ENCODE results near the gene WDR82. TPM values are rescaled to one million over a fixed set of nuclear protein-coding genes. Genes with fewer than 3 reads are reported as not detected.
A peak's percentile ranks its signal among the peaks of the same experiment; 100 is the strongest.

Gene WDR82
- total RNA-seq, 4 donors from 2014 or later = 14.6 to 44.9 (median 40.8) TPM

DNA sequence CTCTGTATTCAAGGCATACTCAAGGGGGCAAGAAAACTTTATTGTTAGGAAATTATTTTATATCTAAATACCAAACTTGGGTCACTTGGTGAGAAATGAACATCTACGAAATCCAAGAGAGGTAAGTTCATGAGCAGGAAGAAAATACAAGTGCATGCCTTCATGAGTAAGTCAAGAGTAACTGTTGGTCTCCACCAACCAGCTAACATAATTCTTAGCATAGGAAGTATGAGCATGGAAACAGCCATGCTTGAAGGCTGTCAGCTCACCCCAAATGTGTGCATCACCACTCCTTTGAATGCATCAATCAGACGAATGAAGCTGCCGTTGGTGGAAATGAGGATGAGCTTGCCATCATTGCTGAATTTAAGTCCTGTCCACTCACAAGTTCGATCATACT, 19.0 kb downstream of the WDR82 start:
- TF ChIP-seq POLR2A (IDR thresholded peaks at IDR 0.05) (no peak), EP300 (IDR thresholded peaks at IDR 0.05; ENCODE audit: low read depth) (no peak), POLR2AphosphoS5 (IDR thresholded peaks at IDR 0.05) (no peak)
- TF ChIP-seq, protein P1, sequence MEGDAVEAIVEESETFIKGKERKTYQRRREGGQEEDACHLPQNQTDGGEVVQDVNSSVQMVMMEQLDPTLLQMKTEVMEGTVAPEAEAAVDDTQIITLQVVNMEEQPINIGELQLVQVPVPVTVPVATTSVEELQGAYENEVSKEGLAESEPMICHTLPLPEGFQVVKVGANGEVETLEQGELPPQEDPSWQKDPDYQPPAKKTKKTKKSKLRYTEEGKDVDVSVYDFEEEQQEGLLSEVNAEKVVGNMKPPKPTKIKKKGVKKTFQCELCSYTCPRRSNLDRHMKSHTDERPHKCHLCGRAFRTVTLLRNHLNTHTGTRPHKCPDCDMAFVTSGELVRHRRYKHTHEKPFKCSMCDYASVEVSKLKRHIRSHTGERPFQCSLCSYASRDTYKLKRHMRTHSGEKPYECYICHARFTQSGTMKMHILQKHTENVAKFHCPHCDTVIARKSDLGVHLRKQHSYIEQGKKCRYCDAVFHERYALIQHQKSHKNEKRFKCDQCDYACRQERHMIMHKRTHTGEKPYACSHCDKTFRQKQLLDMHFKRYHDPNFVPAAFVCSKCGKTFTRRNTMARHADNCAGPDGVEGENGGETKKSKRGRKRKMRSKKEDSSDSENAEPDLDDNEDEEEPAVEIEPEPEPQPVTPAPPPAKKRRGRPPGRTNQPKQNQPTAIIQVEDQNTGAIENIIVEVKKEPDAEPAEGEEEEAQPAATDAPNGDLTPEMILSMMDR (IDR thresholded peaks at IDR 0.05) = no peak
- WGBS, 2 donors (ENCODE audit: low coverage in 1 of 2) = 75 to 92% methylated on average over 2 to 4 of the region's 4 CpGs

DNA sequence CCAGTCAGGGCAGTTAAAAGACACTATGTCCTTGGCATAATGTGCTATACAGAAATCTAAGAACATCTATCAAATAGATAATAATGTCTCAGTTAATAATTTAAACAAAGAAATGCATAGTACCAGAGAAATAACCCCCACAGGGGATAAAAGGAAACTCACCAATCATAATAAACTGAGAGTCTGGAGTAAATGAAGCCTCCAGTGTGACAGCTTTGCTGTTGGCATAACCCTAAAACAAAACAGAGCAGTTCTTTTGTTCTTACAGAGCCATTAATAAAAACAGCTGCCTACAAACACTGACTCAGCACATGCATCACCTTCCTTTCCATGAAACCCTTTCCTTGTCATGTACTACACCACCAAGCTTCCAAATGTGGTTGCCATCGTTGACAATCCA, 19.4 kb downstream of the WDR82 start:
- Histone ChIP-seq H3K9me3 (no peaks in the 10 kb centered on the region), H3K4me3 (no peak overlapping the region), H3K36me3 (peaks cover 0 to 95% (median 45%) of the 10 kb centered on the region in 4 donors), H3K27ac (no peak overlapping the region), H3K4me1 (peaks cover 0 to 14% (median under 1%) of the 10 kb centered on the region in 4 donors), H3K27me3 (no peaks in the 10 kb centered on the region)
- in situ Hi-C loops (cut with MboI; ENCODE audit: low pct_ligation_motif_present in 1 of 4, low pct_unique_long_range_greater_than_20kb in 1 of 4, low sequenced_read_pairs in 3 of 4) = no loop called here
- 67 to 79% methylated on average over 1 of the region's 1 CpG for WGBS, 2 donors (ENCODE audit: low coverage in 1 of 2)
- intact Hi-C loops (cut with DNase I; ENCODE audit: low total_unique reads) = no loop called here
- DNase-seq = no peak
- TF ChIP-seq POLR2A (IDR thresholded peaks at IDR 0.05) (no peak), EP300 (IDR thresholded peaks at IDR 0.05; ENCODE audit: low read depth) (no peak), POLR2AphosphoS5 (IDR thresholded peaks at IDR 0.05) (peak in 1 of 3 donors; percentile 22)
- TF ChIP-seq, protein P1 (IDR thresholded peaks at IDR 0.05) = no peak

More for the DNA sequence above, 19.0 kb downstream of the WDR82 start:
- intact Hi-C loops (cut with DNase I; ENCODE audit: low total_unique reads) (no loop called here), in situ Hi-C loops (cut with MboI; ENCODE audit: low pct_ligation_motif_present in 1 of 4, low pct_unique_long_range_greater_than_20kb in 1 of 4, low sequenced_read_pairs in 3 of 4) (no loop called here)
- no peaks in the 10 kb centered on the region for H3K27me3 ChIP-seq
- no peak for DNase-seq
- peaks cover 0 to 96% (median 47%) of the 10 kb centered on the region in 4 donors for H3K36me3 ChIP-seq
- no peak overlapping the region for H3K27ac ChIP-seq
- H3K4me1 ChIP-seq = peaks cover 0 to 10% (median 0%) of the 10 kb centered on the region in 4 donors
- H3K9me3 ChIP-seq = no peaks in the 10 kb centered on the region
- H3K4me3 ChIP-seq = no peak overlapping the region

DNA sequence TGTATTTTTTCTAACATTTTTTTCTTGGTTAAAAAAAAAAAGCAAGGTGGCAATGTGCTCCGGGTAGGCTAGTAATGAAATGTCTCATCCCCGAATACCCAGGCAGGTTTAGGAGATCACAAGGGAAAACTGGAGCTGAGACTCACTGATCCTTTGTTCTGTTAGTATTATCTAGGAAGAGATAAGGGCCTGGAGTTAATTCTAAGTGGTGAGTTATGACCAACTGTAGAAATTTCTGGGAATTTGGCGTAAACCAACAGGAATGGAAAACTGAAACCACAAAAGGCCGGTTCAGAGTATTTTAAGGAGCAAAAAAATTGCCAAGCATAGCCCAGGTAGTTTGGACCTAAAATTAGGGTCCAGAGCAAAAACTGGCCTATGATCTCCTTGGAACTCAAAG, 20.5 kb downstream of the WDR82 start:
- H3K36me3 ChIP-seq = peaks cover 0 to 83% (median 39%) of the 10 kb centered on the region in 4 donors
- TF ChIP-seq EP300 (IDR thresholded peaks at IDR 0.05; ENCODE audit: low read depth) = no peak
- TF ChIP-seq POLR2A (IDR thresholded peaks at IDR 0.05) = no peak
- TF ChIP-seq, protein P1 (IDR thresholded peaks at IDR 0.05) = no peak
- no peak for TF ChIP-seq POLR2AphosphoS5 (IDR thresholded peaks at IDR 0.05)
- H3K9me3 ChIP-seq = no peaks in the 10 kb centered on the region
- no peak overlapping the region for H3K4me3 ChIP-seq
- 82 to 89% methylated on average over 3 to 4 of the region's 4 CpGs for WGBS, 2 donors (ENCODE audit: low coverage in 1 of 2)
- peaks cover 0 to 17% (median 6%) of the 10 kb centered on the region in 4 donors for H3K4me1 ChIP-seq
- intact Hi-C loops (cut with DNase I; ENCODE audit: low total_unique reads) = no loop called here
- no peak for DNase-seq
- H3K27ac ChIP-seq = no peak overlapping the region
- in situ Hi-C loops (cut with MboI; ENCODE audit: low pct_ligation_motif_present in 1 of 4, low pct_unique_long_range_greater_than_20kb in 1 of 4, low sequenced_read_pairs in 3 of 4) = no loop called here
- no peaks in the 10 kb centered on the region for H3K27me3 ChIP-seq

DNA sequence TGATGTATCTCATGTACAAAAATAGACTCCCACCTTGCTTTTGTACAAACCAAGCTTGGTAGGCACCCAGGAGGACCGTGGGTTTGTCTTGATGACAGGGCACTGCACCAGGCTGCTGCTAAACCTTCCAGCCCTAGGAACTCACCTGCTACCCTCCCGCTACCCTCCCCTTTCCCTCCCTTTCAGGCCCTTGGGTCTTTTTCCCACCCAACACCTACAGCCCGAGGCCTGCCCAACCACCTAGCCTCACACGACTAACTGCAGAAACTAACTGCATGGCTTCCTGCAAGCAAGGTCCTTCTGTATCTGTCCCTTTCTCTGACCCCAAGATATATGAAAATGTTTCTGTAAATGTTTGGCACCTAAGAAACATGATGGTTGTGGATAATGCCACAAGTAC, 21.8 kb downstream of the WDR82 start:
- TF ChIP-seq EP300 (IDR thresholded peaks at IDR 0.05; ENCODE audit: low read depth) (no peak), POLR2A (IDR thresholded peaks at IDR 0.05) (no peak), POLR2AphosphoS5 (IDR thresholded peaks at IDR 0.05) (no peak)
- TF ChIP-seq, protein P1 (IDR thresholded peaks at IDR 0.05) = no peak
- DNase-seq = no peak
- Histone ChIP-seq H3K4me3 (no peak overlapping the region), H3K9me3 (no peaks in the 10 kb centered on the region), H3K27ac (no peak overlapping the region), H3K27me3 (no peaks in the 10 kb centered on the region), H3K36me3 (peaks cover 0 to 71% (median 33%) of the 10 kb centered on the region in 4 donors), H3K4me1 (peaks cover 0 to 17% (median 6%) of the 10 kb centered on the region in 4 donors)
- intact Hi-C loops (cut with DNase I; ENCODE audit: low total_unique reads) = no loop called here
- WGBS, 2 donors (ENCODE audit: low coverage in 1 of 2) = 82% methylated on average over 4 of the region's 4 CpGs; no CpG with 5 or more reads in 1 of the 2 donors
- in situ Hi-C loops (cut with MboI; ENCODE audit: low pct_ligation_motif_present in 1 of 4, low pct_unique_long_range_greater_than_20kb in 1 of 4, low sequenced_read_pairs in 3 of 4) = no loop called here
